ENCODE measurements around the gene EXOSC5. TPM values are rescaled to one million over a fixed set of nuclear protein-coding genes. Genes with fewer than 3 reads are reported as not detected.

Gene EXOSC5
- total and polyA plus RNA-seq, 2 of the 4 experiments (the other 2 are of a cell fraction): 19.0 to 25.2 TPM

- no peak for TF ChIP-seq MXI1 (IDR thresholded peaks at IDR 0.05; ENCODE audit: borderline replicate concordance, low read depth, low read length)
Measured at GRCh38 chr19:41352279-41352608, 44.9 kb downstream of the EXOSC5 start (continued).

GRCh38 chr19:41351339-41352245 lies 45.6 kb downstream of the EXOSC5 start:
- Histone ChIP-seq H3K14ac (replicated peaks; ENCODE audit: low read depth, low read length) (peak overlapping the region; percentile 88), H3K79me1 (ENCODE audit: low read depth in 1 of 2, low read length in 2 of 2) (peaks cover 19 to 61% of the 10 kb centered on the region in 2 experiments; a peak in 3 of 4 replicates), H2BK20ac (ENCODE audit: low read depth, low read length) (no peak overlapping the region), H3K4me1 (ENCODE audit: control insufficient read depth, insufficient read depth, low read length) (no peaks in the 10 kb centered on the region), H2AFZ (replicated peaks; ENCODE audit: low read length, poor library complexity) (peak overlapping the region; percentile 91), H3K27ac (ENCODE audit: insufficient read depth, low read length) (peak overlapping the region; percentile 47), H3K27me3 (ENCODE audit: control insufficient read depth, insufficient read depth, low read length) (no peaks in the 10 kb centered on the region), H2BK15ac (ENCODE audit: low read depth, low read length) (no peak overlapping the region), H3K9ac (ENCODE audit: low read depth, low read length) (peak overlapping the region; percentile 90), H2AK9ac (replicated peaks; ENCODE audit: low read depth, low read length, poor library complexity) (peak overlapping the region; percentile 98), H4K5ac (ENCODE audit: low read depth, low read length) (no peak overlapping the region), H4K20me1 (ENCODE audit: insufficient read depth, low read length) (peaks cover 56% of the 10 kb centered on the region), H2BK120ac (ENCODE audit: low read depth, low read length) (peak overlapping the region; percentile 52; the same call in 1 of the 2 replicates), H4K8ac (ENCODE audit: low read depth in 2 of 2, low read length in 2 of 2) (peak overlapping the region in 1 of 2 experiments; percentile 28; a peak in 1 of 4 replicates), H4K91ac (ENCODE audit: insufficient read depth, low read depth, low read length) (peak overlapping the region; percentile 39), H3K9me3 (ENCODE audit: control insufficient read depth, insufficient read depth, low read length) (no peaks in the 10 kb centered on the region), H3K4ac (ENCODE audit: low read depth, low read length) (peak overlapping the region; percentile 73), H3K18ac (ENCODE audit: low read depth, low read length) (peak overlapping the region; percentile 26; the same call in 1 of the 2 replicates), H3K36me3 (ENCODE audit: control insufficient read depth, insufficient read depth, low read length) (peaks cover 4% of the 10 kb centered on the region), H3K23ac (ENCODE audit: low read depth, low read length) (peak overlapping the region; percentile 79), H2AK5ac (ENCODE audit: low read depth, low read length) (peak overlapping the region; percentile 68), H2BK5ac (ENCODE audit: low read depth, low read length, poor library complexity, severe bottlenecking) (peak overlapping the region; percentile 32), H3K9me1 (ENCODE audit: insufficient read depth, low read length) (no peaks in the 10 kb centered on the region), H3K56ac (ENCODE audit: extremely low read depth, insufficient read depth, low read length) (peak overlapping the region; percentile 43; the same call in 1 of the 2 replicates), H3K4me2 (ENCODE audit: low read depth, low read length) (peak overlapping the region; percentile 98), H3K4me3 (ENCODE audit: insufficient read depth, low read depth, low read length) (peak overlapping the region; percentile 76)
- DNase-seq (peak; percentile 42), ATAC-seq (ENCODE audit: low read depth) (peak; percentile 43)
- in situ Hi-C loops (cut with MboI; ENCODE audit: low sequenced_read_pairs) (no loop called here), dilution Hi-C loops (cut with HindIII; ENCODE audit: low sequenced_read_pairs, unreplicated experiment) (no loop called here), intact Hi-C loops (cut with micrococcal nuclease) (loop anchor here (1.0 to 5.0 kb wide), 4 partner anchors 28 to 89 kb away; partner anchors contain the start of genes BCKDHA, CCDC97, EXOSC5 and HNRNPUL1)
- CTCF ChIA-PET: interaction anchor here (0.9 to 1.0 kb wide), 2 partner anchors 27 to 30 kb away, joined by 3 to 4 read pairs; no protein-coding TSS in a partner anchor
- POLR2A ChIA-PET (ENCODE audit: unreplicated experiment): interaction anchor here (0.6 to 0.8 kb wide), 2 partner anchors 29 to 314 kb away, joined by 3 to 7 read pairs; no protein-coding TSS in a partner anchor
- WGBS, 2 experiments (ENCODE audit: extremely low coverage in 2 of 2, insufficient read length in 1 of 2): 1% methylated on average over 28 of the region's 58 CpGs; no CpG with 5 or more reads in 1 of the 2 experiments
- no TSS peak for BruUV-seq (replicated peaks)
- no peak; the same call in 1 of the 2 replicates for TF ChIP-seq CHD1 (IDR thresholded peaks at IDR 0.05; ENCODE audit: low read depth, low read length)
- TF ChIP-seq ELK1 (IDR thresholded peaks at IDR 0.05; ENCODE audit: borderline replicate concordance, low read depth, low read length): no peak
- peak; percentile 85 for TF ChIP-seq USF2 (IDR thresholded peaks at IDR 0.05; ENCODE audit: low read depth, low read length)
- TF ChIP-seq CEBPB (IDR thresholded peaks at IDR 0.05; ENCODE audit: low read depth, low read length): no peak
- no peak for TF ChIP-seq RFX5 (IDR thresholded peaks at IDR 0.05; ENCODE audit: low read depth, low read length)
- peak; percentile 76; the same call in 1 of the 2 replicates for TF ChIP-seq MAZ (IDR thresholded peaks at IDR 0.05; ENCODE audit: borderline replicate concordance, low read depth, low read length)
- TF ChIP-seq BHLHE40 (IDR thresholded peaks at IDR 0.05; ENCODE audit: low read depth, low read length): peak; percentile 30; the same call in 1 of the 2 replicates
- TF ChIP-seq NFE2L2 (IDR thresholded peaks at IDR 0.05; ENCODE audit: low read depth, low read length): no peak
- peak; percentile 74; the same call in 1 of the 2 replicates for TF ChIP-seq POLR2A (IDR thresholded peaks at IDR 0.05; ENCODE audit: low read depth, low read length)
- TF ChIP-seq MAFK (IDR thresholded peaks at IDR 0.05; ENCODE audit: low read depth, low read length): no peak
- TF ChIP-seq RCOR1 (IDR thresholded peaks at IDR 0.05; ENCODE audit: insufficient replicate concordance, low read length): no peak
- no peak for TF ChIP-seq FOS (IDR thresholded peaks at IDR 0.05; ENCODE audit: low read depth, low read length)
- no peak; the same call in 1 of the 2 replicates for TF ChIP-seq MXI1 (IDR thresholded peaks at IDR 0.05; ENCODE audit: borderline replicate concordance, low read depth, low read length)
